K562 (cell line): ENCODE data around the gene PTPRG. TPM values are rescaled to one million over a fixed set of nuclear protein-coding genes. Genes with fewer than 3 reads are reported as not detected.

Source experiments
- ATAC-seq: fragments of 200-7000 bp; cut with Tn5 transposase; 3 replicates; pipeline ENCODE4 v1.9.1; 2020; ENCODE audit warnings: moderate library complexity
- BruUV-seq: library from RNA; stranded (reverse); fragments of 400-500 nt; replicated peaks from 2 replicates; lab custom pipeline; 2021; lab: Mats Ljungman, UMichigan
- CTCF ChIA-PET: fragments of 300-600 bp; formaldehyde crosslinking; extraction: SDS; loops from one replicate; lab custom pipeline; 2021; ENCODE audit warnings: low intra/inter-chr PET ratio; lab: Yijun Ruan, JAX
- POLR2A ChIA-PET: fragments of 300-600, 350-650 bp; sonication (Branson Sonifier 250); formaldehyde crosslinking; extraction: SDS; loops from one replicate; lab custom pipeline; 2021; ENCODE audit warnings: antibody characterized with exemption, inconsistent platforms; lab: Yijun Ruan, JAX
- DNase-seq, 4 experiments: peaks; one replicate each; pipeline versions ENCODE4 v3.0.0 to v3.0.0-alpha.2; 2011 to 2018; ENCODE audit warnings: low spot score in 3 of 4, mixed read lengths in 3 of 4; ENCODE audit errors: extremely low read depth in 1 of 4
- FAIRE-seq: peaks from 2 replicates; lab custom pipeline; 2011; peaks lifted over from hg19 to GRCh38; lab: Jason Lieb, UNC
- H2AFZ ChIP-seq: 2 replicates; pipeline ENCODE4 v1.6.0; 2011; ENCODE audit warnings: low read depth, low read length, control low read depth, inconsistent platforms
- H3K27ac ChIP-seq: fragments of 200-600 bp; 3 replicates; pipeline ENCODE4 v1.8.0; 2011; ENCODE audit warnings: low read depth, mild to moderate bottlenecking, control low read depth, inconsistent platforms, low read length, moderate library complexity, mixed read lengths; ENCODE audit errors: extremely low read depth
- H3K27me3 ChIP-seq, 2 experiments: fragments of 300-600 bp in 1 of 2; 2 replicates in 1 of 2; 3 replicates in 1 of 2; pipeline versions ENCODE4 v1.6.0 to v1.8.0; 2011; ENCODE audit warnings: inconsistent platforms in 2 of 2, low read length in 2 of 2, mild to moderate bottlenecking in 1 of 2, mixed read lengths in 1 of 2, moderate library complexity in 1 of 2; ENCODE audit not compliant: control insufficient read depth in 2 of 2, insufficient read depth in 2 of 2
- H3K36me3 ChIP-seq: fragments of 300-600 bp; 3 replicates; pipeline ENCODE4 v1.8.0; 2011; ENCODE audit warnings: mild to moderate bottlenecking, low read length, inconsistent platforms; ENCODE audit not compliant: control insufficient read depth, insufficient read depth
- H3K4me1 ChIP-seq, 2 experiments: fragments of 200-600 bp in 1 of 2; replicated peaks in 1 of 2; 2 replicates in 1 of 2; 3 replicates in 1 of 2; pipeline versions ENCODE4 v1.5.1 to v1.8.0; 2011; ENCODE audit warnings: inconsistent platforms in 2 of 2, low read length in 2 of 2, mild to moderate bottlenecking in 1 of 2, mixed read lengths in 1 of 2, moderate library complexity in 1 of 2; ENCODE audit not compliant: control insufficient read depth in 2 of 2, insufficient read depth in 2 of 2
- H3K4me2 ChIP-seq: 2 replicates; pipeline ENCODE4 v1.6.1; 2011; ENCODE audit warnings: low read length, control low read depth, inconsistent platforms, mixed read lengths; ENCODE audit not compliant: insufficient read depth
- H3K4me3 ChIP-seq: fragments of 200-600 bp; sonication (generic), shearing (Covaris generic); 2 replicates; pipeline ENCODE4 v1.5.1; 2016; ENCODE audit warnings: control low read depth, inconsistent platforms
- H3K79me2 ChIP-seq: fragments of 200-600 bp; 3 replicates; pipeline ENCODE4 v1.8.0; 2011; ENCODE audit warnings: low read length, inconsistent platforms; ENCODE audit not compliant: control insufficient read depth, insufficient read depth
- H3K9ac ChIP-seq, 2 experiments: 2 replicates each; pipeline versions ENCODE4 v1.6.0 to v1.6.1; 2011; ENCODE audit warnings: low read depth in 2 of 2, low read length in 2 of 2, control low read depth in 1 of 2, inconsistent platforms in 1 of 2, mild to moderate bottlenecking in 1 of 2, mixed read lengths in 1 of 2; ENCODE audit not compliant: insufficient read depth in 1 of 2
- H3K9me1 ChIP-seq: one replicate; pipeline ENCODE4 v1.6.0; 2011; ENCODE audit warnings: inconsistent platforms, mild to moderate bottlenecking, low read length, moderate library complexity; ENCODE audit not compliant: control insufficient read depth, insufficient read depth
- H3K9me3 ChIP-seq: replicated peaks from 2 replicates; pipeline ENCODE4 v1.5.1; 2011; ENCODE audit warnings: low read depth, low read length, inconsistent platforms; ENCODE audit not compliant: control insufficient read depth, insufficient read depth
- H4K20me1 ChIP-seq: replicated peaks from 2 replicates; pipeline ENCODE4 v1.6.1; 2011; ENCODE audit warnings: low read length, inconsistent platforms, mixed read lengths; ENCODE audit not compliant: control insufficient read depth, insufficient read depth
- E2F8 ChIP-seq: fragments of 450-650 bp; IDR thresholded peaks from 2 replicates; pipeline ENCODE4 v1.7.1; 2018; ENCODE audit warnings: mild to moderate bottlenecking, low read depth; ENCODE audit not compliant: partially characterized antibody
- EGR1 ChIP-seq: fragments of 450-650 bp; conservative IDR thresholded peaks from 2 replicates; pipeline ENCODE4 v1.6.1; 2017; ENCODE audit warnings: mild to moderate bottlenecking
- MAX ChIP-seq: sonication (generic); formaldehyde crosslinking; IDR thresholded peaks from 2 replicates; pipeline ENCODE4 v1.9.0; 2022; ENCODE audit warnings: mild to moderate bottlenecking, missing genetic modification reagents
- NR2C2 ChIP-seq, 2 experiments: fragments of 200-800 bp in 1 of 2; sonication (Bioruptor generic) in 1 of 2; sonication (generic) in 1 of 2; formaldehyde crosslinking in 1 of 2; IDR thresholded peaks; 2 replicates each; pipeline versions ENCODE4 v1.6.1 to v1.8.0; 2016 to 2022; ENCODE audit warnings: mild to moderate bottlenecking in 1 of 2, missing compliant biosample characterization in 1 of 2, missing genetic modification characterization in 1 of 2, missing genetic modification reagents in 1 of 2
- PATZ1 ChIP-seq: fragments of 250-450 bp; sonication (Bioruptor Pico); IDR thresholded peaks from 2 replicates; pipeline ENCODE4 v1.5.0; 2020; ENCODE audit warnings: mild to moderate bottlenecking, borderline replicate concordance
- POLR2G ChIP-seq: fragments of 200-400 bp; formaldehyde crosslinking; IDR thresholded peaks from 2 replicates; pipeline ENCODE4 v1.6.1; 2017; ENCODE audit warnings: low read depth, mild to moderate bottlenecking, antibody characterized with exemption, low read length, moderate library complexity
- SRSF9 ChIP-seq: fragments of 200-400 bp; formaldehyde crosslinking; IDR thresholded peaks from 2 replicates; pipeline ENCODE4 v1.6.1; 2017; ENCODE audit warnings: low read depth, low read length, borderline replicate concordance
- XRCC4 ChIP-seq: IDR thresholded peaks from one replicate; pipeline ENCODE4 v1.6.1; 2011; ENCODE audit not compliant: insufficient read depth, insufficient read length; ENCODE audit errors: extremely low read depth
- ZNF239 ChIP-seq: fragments of 250-450 bp; sonication (Bioruptor Pico); IDR thresholded peaks from 2 replicates; pipeline ENCODE4 v1.4.0; 2020; ENCODE audit warnings: mild to moderate bottlenecking
- WGBS: fragments of 100-300 bp; shearing (Covaris generic); methylation state at CpG from one replicate; pipeline ENCODE4 v1.1.6; 2016; ENCODE audit warnings: low coverage, mixed read lengths; ENCODE audit not compliant: insufficient coverage; ENCODE audit errors: missing lambda C conversion rate; 5-methylcytosine and 5-hydroxymethylcytosine counted together
- in situ Hi-C: fragments of 300-500 bp; cut with MboI; formaldehyde crosslinking; loops from 4 replicates; pipeline ENCODE4 v1.15.0; 2018; ENCODE audit warnings: inconsistent platforms, mixed read lengths
- intact Hi-C: fragments of 100-400 bp; cut with micrococcal nuclease; formaldehyde crosslinking; loops from 2 replicates; pipeline ENCODE4 v1.14.2; 2022
- polyA plus RNA-seq, 8 experiments: library from polyadenylated mRNA; depleted of rRNA in 4 of 8; stranded (reverse) in 5 of 8; unstranded in 3 of 8; fragments of >200 nt; fragmentation: Nextera tagmentation in 2 of 8; fragmentation: Illumina TruSeq in 1 of 8; extraction: Ambion mirVana in 2 of 8; extraction: Trizol in 1 of 8; gene quantifications; 2 replicates each; pipeline versions ENCODE4 v1.2.1 to v1.2.3, GENCODE V29; 2011 to 2014; ENCODE audit warnings: inconsistent platforms in 1 of 8, missing spikeins in 1 of 8
- total RNA-seq, 7 experiments: library from RNA; depleted of rRNA in 6 of 7; stranded (reverse); fragments of >200 nt in 6 of 7; fragmentation: Illumina TruSeq in 2 of 7; extraction: Trizol in 2 of 7; gene quantifications; 2 replicates each; pipeline versions ENCODE4 v1.2.1 to v1.2.3, GENCODE V29; 2011 to 2021; ENCODE audit warnings: low replicate concordance in 1 of 7
- TF ChIP-seq, protein P1 (sequence below): fragments of 450-650 bp; formaldehyde crosslinking; conservative IDR thresholded peaks from 2 replicates; pipeline ENCODE4 v1.4.0; 2022; ENCODE audit warnings: mild to moderate bottlenecking, missing genetic modification characterization

Gene PTPRG
- total and polyA plus RNA-seq, 9 of the 15 experiments (the other 6 are each of a cell fraction or from before 2014, with no cell fraction given), result 0.16 TPM; not detected in 8

DNA sequence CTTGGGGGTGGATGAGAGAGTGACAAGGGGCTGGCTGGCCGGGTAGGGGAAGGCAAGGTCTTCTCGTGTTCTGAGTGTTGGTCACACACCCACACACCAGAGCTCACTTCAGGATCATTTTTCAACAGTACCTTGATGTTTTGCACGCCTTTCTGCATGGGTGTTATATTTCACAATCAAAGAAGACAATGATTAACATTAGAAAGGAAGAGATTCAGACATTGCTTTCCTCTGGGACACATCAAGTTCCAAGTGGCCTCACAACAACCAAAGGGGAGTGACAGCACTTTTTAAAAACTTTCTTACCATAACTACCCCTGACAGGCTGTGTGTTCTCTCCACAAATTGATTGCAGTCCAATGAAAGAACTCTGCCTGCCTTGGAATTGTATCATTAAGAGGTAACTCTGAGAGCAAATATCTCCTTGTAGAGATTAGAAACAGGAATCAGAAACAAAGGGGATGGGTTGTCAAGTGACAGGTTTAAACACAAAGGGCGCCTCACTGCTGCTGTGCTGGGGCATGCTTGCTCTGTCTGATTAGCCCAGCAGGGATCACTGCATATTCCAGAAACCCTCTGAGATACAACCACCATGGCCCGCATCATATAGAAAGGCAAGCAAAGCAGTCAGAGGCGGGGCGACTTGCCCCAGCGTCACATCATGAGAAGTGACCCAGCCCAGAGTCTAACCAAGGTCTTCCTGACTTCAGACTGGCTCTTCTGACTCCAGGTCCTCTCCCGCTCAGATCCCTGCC lies 581.1 kb downstream of the PTPRG start:
- CTCF ChIA-PET, result no interaction called here
- in situ Hi-C loops (no loop called here), intact Hi-C loops (no loop called here)
- Histone ChIP-seq H3K4me2 (no peak overlapping the region), H3K9me3 (no peaks in the 10 kb centered on the region), H3K27me3 (no peaks in the 10 kb centered on the region), H3K9ac (no peak overlapping the region), H3K27ac (no peak overlapping the region), H3K4me3 (no peak overlapping the region), H3K4me1 (no peaks in the 10 kb centered on the region), H3K9me1 (no peaks in the 10 kb centered on the region), H2AFZ (no peak overlapping the region), H3K79me2 (no peaks in the 10 kb centered on the region), H3K36me3 (no peaks in the 10 kb centered on the region), H4K20me1 (no peaks in the 10 kb centered on the region)
- POLR2A ChIA-PET, result no interaction called here
- 2% methylated on average over 8 of the region's 9 CpGs for WGBS
- no TSS peak for BruUV-seq
- ATAC-seq (no peak), FAIRE-seq (no peak), DNase-seq (no peak)
- TF ChIP-seq POLR2G (no peak), NR2C2 (CRISPR knock-in tag; IDR thresholded peaks at IDR 0.05) (no peak), NR2C2 (tag; IDR thresholded peaks at IDR 0.05) (no peak), XRCC4 (no peak), PATZ1 (no peak), ZNF239 (CRISPR knock-in tag) (no peak), MAX (CRISPR knock-in tag) (no peak), SRSF9 (no peak), E2F8 (no peak), EGR1 (no peak)
- TF ChIP-seq, protein P1, sequence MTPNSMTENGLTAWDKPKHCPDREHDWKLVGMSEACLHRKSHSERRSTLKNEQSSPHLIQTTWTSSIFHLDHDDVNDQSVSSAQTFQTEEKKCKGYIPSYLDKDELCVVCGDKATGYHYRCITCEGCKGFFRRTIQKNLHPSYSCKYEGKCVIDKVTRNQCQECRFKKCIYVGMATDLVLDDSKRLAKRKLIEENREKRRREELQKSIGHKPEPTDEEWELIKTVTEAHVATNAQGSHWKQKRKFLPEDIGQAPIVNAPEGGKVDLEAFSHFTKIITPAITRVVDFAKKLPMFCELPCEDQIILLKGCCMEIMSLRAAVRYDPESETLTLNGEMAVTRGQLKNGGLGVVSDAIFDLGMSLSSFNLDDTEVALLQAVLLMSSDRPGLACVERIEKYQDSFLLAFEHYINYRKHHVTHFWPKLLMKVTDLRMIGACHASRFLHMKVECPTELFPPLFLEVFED (CRISPR knock-in tag), result no peak
